ENCODE data around the gene NFATC1.
"Not testable (repeated sequence)": the region's sequence is repeated elsewhere in the genome, so short reads cannot be mapped to it uniquely, and the experiment has no call there.

NFATC1 gene

DNA sequence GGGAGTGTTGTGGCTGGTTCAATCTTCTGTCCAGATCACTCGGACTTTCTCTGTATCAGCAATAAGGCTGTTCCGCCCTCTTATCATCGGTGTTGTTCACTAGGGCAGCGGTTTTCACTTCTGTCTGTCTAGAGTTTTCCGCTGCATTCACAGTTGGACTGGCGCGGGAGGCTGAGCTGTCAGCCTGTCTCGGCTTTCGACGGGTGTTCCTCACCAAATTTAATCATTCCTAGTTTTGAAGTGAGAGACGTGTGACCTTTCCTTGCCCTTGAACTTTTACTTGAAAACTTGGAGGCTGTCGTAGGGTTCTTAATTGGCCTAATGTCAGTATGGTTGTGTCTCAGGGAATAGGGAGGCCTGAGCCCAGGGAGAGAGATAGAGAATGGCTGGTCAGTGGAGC lies 108.3 kb downstream of the NFATC1 start:
- no peak overlapping the region for H3K4me3 ChIP-seq (ENCODE audit: low read length)
- peaks cover 6% of the 10 kb centered on the region for H3K36me3 ChIP-seq (ENCODE audit: control insufficient read depth, low read length)
- H3F3A ChIP-seq (ENCODE audit: control insufficient read depth, insufficient read depth), result no peaks in the 10 kb centered on the region
- H3K79me2 ChIP-seq (ENCODE audit: control insufficient read depth, low read length), result no peaks in the 10 kb centered on the region
- H3K9me3 ChIP-seq (ENCODE audit: control insufficient read depth, insufficient read depth, low read length), result peaks cover 5% of the 10 kb centered on the region
- TF ChIP-seq EZH2phosphoT487 (IDR thresholded peaks at IDR 0.05; ENCODE audit: borderline replicate concordance, low read length), result no peak
- TF ChIP-seq, protein P1, sequence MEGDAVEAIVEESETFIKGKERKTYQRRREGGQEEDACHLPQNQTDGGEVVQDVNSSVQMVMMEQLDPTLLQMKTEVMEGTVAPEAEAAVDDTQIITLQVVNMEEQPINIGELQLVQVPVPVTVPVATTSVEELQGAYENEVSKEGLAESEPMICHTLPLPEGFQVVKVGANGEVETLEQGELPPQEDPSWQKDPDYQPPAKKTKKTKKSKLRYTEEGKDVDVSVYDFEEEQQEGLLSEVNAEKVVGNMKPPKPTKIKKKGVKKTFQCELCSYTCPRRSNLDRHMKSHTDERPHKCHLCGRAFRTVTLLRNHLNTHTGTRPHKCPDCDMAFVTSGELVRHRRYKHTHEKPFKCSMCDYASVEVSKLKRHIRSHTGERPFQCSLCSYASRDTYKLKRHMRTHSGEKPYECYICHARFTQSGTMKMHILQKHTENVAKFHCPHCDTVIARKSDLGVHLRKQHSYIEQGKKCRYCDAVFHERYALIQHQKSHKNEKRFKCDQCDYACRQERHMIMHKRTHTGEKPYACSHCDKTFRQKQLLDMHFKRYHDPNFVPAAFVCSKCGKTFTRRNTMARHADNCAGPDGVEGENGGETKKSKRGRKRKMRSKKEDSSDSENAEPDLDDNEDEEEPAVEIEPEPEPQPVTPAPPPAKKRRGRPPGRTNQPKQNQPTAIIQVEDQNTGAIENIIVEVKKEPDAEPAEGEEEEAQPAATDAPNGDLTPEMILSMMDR (IDR thresholded peaks at IDR 0.05; ENCODE audit: low read depth, low read length, poor library complexity, severe bottlenecking), result no peak
- no peak overlapping the region for H3K4me2 ChIP-seq (ENCODE audit: low read length)
- no peaks in the 10 kb centered on the region for H3K9me2 ChIP-seq (replicated peaks; ENCODE audit: control insufficient read depth, low read length)
- no peak overlapping the region for H3K27ac ChIP-seq (ENCODE audit: low read depth, low read length)
- no peaks in the 10 kb centered on the region for H3K27me3 ChIP-seq (ENCODE audit: control insufficient read depth, low read length)
- H4K20me1 ChIP-seq (ENCODE audit: control insufficient read depth, insufficient read depth, low read depth, low read length), result no peaks in the 10 kb centered on the region
- peaks cover 43% of the 10 kb centered on the region for H3K4me1 ChIP-seq (ENCODE audit: control insufficient read depth, low read length)

GRCh38 chr18:79504495-79504894 lies 108.8 kb downstream of the NFATC1 start:
- not testable (repeated sequence) for H3K36me3 ChIP-seq (ENCODE audit: control insufficient read depth, low read length); H3K4me3 ChIP-seq (ENCODE audit: low read length); H3F3A ChIP-seq (ENCODE audit: control insufficient read depth, insufficient read depth); H3K9me2 ChIP-seq (replicated peaks; ENCODE audit: control insufficient read depth, low read length); H3K79me2 ChIP-seq (ENCODE audit: control insufficient read depth, low read length); H4K20me1 ChIP-seq (ENCODE audit: control insufficient read depth, insufficient read depth, low read depth, low read length); H3K27me3 ChIP-seq (ENCODE audit: control insufficient read depth, low read length); H3K27ac ChIP-seq (ENCODE audit: low read depth, low read length); H3K9me3 ChIP-seq (ENCODE audit: control insufficient read depth, insufficient read depth, low read length); H3K4me2 ChIP-seq (ENCODE audit: low read length)
- H3K4me1 ChIP-seq (ENCODE audit: control insufficient read depth, low read length), result peaks cover 43% of the 10 kb centered on the region

GRCh38 chr18:79505465-79505864 lies 109.7 kb downstream of the NFATC1 start:
- H3K27me3 ChIP-seq (ENCODE audit: control insufficient read depth, low read length); H3K4me2 ChIP-seq (ENCODE audit: low read length); H3K9me3 ChIP-seq (ENCODE audit: control insufficient read depth, insufficient read depth, low read length); H3K4me3 ChIP-seq (ENCODE audit: low read length); H3K27ac ChIP-seq (ENCODE audit: low read depth, low read length); H3K36me3 ChIP-seq (ENCODE audit: control insufficient read depth, low read length); H3K9me2 ChIP-seq (replicated peaks; ENCODE audit: control insufficient read depth, low read length); H3F3A ChIP-seq (ENCODE audit: control insufficient read depth, insufficient read depth); H4K20me1 ChIP-seq (ENCODE audit: control insufficient read depth, insufficient read depth, low read depth, low read length); H3K79me2 ChIP-seq (ENCODE audit: control insufficient read depth, low read length): not testable (repeated sequence)
- peaks cover 43% of the 10 kb centered on the region for H3K4me1 ChIP-seq (ENCODE audit: control insufficient read depth, low read length)

DNA sequence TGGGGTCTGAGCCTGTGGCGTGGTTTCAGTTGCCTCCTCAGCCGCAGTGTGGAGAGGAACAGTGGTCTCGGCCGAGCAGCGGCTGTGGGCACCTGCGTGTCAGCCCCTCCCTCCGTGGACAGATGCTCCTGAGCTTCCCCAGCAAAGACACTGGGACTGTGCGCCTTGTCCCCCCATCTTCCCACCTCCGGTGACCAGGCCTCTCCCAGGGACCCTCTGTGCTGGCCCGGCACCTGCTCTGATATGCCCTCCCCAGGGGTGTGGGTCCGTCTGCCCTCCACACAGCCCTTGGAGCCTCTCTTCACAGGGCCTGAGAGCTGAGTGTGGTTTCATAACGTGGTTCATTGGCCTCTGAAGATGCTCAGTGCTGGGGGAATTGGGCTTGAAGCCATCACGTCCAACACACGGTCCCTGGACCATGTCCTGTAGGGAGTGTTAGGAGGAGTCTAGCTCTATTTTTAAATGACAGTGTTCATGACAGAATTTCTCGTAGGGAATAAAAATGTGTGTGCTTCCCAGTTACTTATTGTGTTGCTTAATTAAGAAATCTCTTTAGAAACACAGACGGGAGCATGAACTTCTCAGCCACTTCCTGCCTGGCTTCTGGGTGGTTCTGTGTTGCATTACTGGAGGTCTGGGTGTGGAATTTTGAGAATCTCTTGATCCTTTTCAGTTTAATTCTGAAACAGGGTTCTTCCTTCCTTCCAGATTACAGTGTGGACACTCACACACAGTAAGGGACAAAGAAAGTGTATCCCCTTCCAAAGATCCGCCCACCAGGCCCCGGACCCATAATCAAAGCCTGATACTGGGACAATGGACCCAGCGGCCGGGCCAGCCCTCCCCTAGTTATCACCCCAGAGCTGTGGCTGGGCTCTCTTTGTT lies 110.7 kb downstream of the NFATC1 start:
- peak overlapping the region; percentile 30 for H3K27ac ChIP-seq (ENCODE audit: low read depth, low read length)
- TF ChIP-seq, protein P1 (IDR thresholded peaks at IDR 0.05; ENCODE audit: low read depth, low read length, poor library complexity, severe bottlenecking), result no peak
- TF ChIP-seq EZH2phosphoT487 (IDR thresholded peaks at IDR 0.05; ENCODE audit: borderline replicate concordance, low read length), result no peak
- H4K20me1 ChIP-seq (ENCODE audit: control insufficient read depth, insufficient read depth, low read depth, low read length), result no peaks in the 10 kb centered on the region

More for the DNA sequence above, 110.7 kb downstream of the NFATC1 start:
- no peaks in the 10 kb centered on the region for H3F3A ChIP-seq (ENCODE audit: control insufficient read depth, insufficient read depth)
- peak overlapping the region; percentile 39 for H3K4me3 ChIP-seq (ENCODE audit: low read length)
- H3K79me2 ChIP-seq (ENCODE audit: control insufficient read depth, low read length), result no peaks in the 10 kb centered on the region
- no peaks in the 10 kb centered on the region for H3K27me3 ChIP-seq (ENCODE audit: control insufficient read depth, low read length)
- peak overlapping the region; percentile 48 for H3K4me2 ChIP-seq (ENCODE audit: low read length)
- no peaks in the 10 kb centered on the region for H3K9me3 ChIP-seq (ENCODE audit: control insufficient read depth, insufficient read depth, low read length)
- no peaks in the 10 kb centered on the region for H3K36me3 ChIP-seq (ENCODE audit: control insufficient read depth, low read length)
- peaks cover 43% of the 10 kb centered on the region for H3K4me1 ChIP-seq (ENCODE audit: control insufficient read depth, low read length)
- H3K9me2 ChIP-seq (replicated peaks; ENCODE audit: control insufficient read depth, low read length), result no peaks in the 10 kb centered on the region
